GM12891 (cell line): ENCODE measurements around the gene UTP14C.

Experiments
- DNase-seq: peaks from one replicate; pipeline ENCODE4 v3.0.0; 2011; ENCODE audit warnings: low spot score; ENCODE audit not compliant: insufficient read length
- FAIRE-seq: peaks from 2 replicates; lab custom pipeline; 2011; peaks lifted over from hg19 to GRCh38; lab: Jason Lieb, UNC
- PAX5 ChIP-seq: IDR thresholded peaks from 2 replicates; pipeline ENCODE4 v1.6.1; 2011; ENCODE audit warnings: low read length, moderate library complexity, mild to moderate bottlenecking; ENCODE audit not compliant: insufficient read depth, severe bottlenecking
- POLR2A ChIP-seq: IDR thresholded peaks from 2 replicates; pipeline ENCODE4 v1.6.1; 2011; ENCODE audit warnings: low read depth, low read length, control low read depth
- POLR2AphosphoS5 ChIP-seq: IDR thresholded peaks from 2 replicates; pipeline ENCODE4 v1.6.1; 2011; ENCODE audit warnings: low read depth, low read length, control low read depth
- POU2F2 ChIP-seq: IDR thresholded peaks from 2 replicates; pipeline ENCODE4 v1.6.1; 2011; ENCODE audit warnings: low read depth, mild to moderate bottlenecking, control low read depth, low read length, moderate library complexity
- SPI1 ChIP-seq: IDR thresholded peaks from 2 replicates; pipeline ENCODE4 v1.6.1; 2011; ENCODE audit warnings: low read depth, low read length, control low read depth
- TAF1 ChIP-seq: IDR thresholded peaks from 2 replicates; pipeline ENCODE4 v1.6.1; 2011; ENCODE audit warnings: low read depth, low read length, control low read depth

The UTP14C gene

DNA sequence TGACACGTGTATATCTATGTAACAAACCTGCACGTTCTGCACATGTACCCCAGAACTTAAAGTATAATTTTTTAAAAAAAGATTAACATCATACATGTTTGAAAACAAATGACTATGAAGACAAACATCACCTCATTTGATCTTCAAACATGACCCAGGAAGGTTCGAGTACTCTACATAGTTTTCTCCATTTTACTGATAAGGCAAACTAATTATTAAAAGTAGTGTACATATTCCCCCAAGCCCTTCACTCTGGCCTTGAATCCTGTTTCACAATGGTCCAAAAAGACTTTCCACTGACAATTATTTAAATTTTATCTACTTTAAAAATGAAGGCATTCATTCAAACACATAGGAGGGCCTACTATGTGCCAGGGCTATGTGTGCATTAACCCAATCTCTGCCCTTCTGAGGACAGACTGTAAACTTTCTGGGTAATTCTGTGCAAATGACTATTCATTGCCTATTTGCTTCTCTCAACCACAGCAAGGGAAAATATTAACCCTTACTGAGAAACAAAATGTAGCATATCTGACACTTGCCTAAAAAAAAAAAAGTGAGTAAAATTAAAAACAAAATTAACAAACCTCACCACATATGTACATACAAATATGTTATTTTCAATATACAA is 35.4 kb upstream of the UTP14C start:
- no peak for FAIRE-seq
- TF ChIP-seq POU2F2 (no peak), POLR2AphosphoS5 (no peak), POLR2A (no peak), PAX5 (no peak), TAF1 (no peak), SPI1 (no peak)
- no peak for DNase-seq

DNA sequence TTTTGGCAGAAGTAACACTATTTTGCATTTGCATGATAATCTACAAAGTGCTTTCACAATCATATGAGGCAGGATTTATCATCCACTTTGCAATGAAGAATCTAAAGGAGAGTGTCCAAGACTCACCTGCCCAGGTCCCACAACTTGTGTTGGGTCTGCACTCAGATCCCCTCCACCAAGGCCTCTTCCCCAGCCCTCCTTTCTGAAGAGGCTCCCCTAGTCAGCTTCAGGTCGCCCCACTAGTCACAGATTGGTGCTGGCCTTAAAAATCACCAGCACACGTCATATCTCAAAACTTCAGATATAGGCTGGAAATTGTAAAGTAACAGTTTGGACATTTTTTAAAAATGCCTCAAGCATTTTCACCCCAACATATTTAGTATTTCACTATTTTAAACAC is 30.8 kb upstream of the UTP14C start:
- FAIRE-seq: no peak
- TF ChIP-seq POLR2A (no peak), TAF1 (no peak), POLR2AphosphoS5 (no peak), POU2F2 (no peak), PAX5 (no peak), SPI1 (no peak)

DNA sequence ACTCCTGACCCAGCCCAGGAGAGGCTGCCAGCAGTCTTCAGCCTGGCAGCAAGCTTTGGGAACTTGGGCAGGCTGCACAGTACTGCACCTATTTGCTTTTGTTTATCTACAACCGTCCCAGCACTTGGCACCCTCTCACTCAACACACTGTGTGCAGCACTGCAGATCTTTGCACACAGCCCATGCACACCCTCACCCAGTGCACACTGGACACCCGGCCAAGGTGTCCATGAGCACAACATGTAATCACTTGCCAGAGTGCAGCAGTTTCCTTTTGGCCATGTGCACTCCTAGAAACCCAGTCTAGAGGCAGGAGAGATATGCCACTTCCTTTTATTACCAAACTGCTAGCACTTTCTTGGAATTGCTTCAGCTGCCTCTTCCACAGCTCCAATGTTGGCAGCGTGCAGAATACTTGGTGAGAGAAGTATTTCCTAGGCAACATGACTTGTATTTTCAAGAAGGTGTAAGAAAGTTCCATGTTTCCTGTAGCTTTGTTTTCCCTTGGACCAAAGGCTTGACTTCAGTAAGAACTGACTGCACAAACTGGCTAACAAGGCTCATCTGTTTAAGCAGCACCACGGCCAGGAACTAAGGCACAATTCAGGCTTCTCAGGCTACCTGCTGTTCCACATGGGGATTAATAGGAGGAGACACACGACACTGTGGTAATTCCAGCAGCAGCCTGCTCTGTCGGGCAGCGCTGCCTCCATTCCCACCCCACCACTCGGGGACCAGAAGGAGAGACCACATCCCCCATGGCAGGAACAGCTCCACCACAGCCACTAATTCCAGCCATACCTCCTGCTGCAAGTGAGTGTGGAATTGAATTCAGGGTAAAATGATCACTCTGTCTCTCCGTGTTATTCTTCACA is 28.6 kb upstream of the UTP14C start:
- DNase-seq: no peak

More for the DNA sequence above, 30.8 kb upstream of the UTP14C start:
- DNase-seq: no peak

DNA sequence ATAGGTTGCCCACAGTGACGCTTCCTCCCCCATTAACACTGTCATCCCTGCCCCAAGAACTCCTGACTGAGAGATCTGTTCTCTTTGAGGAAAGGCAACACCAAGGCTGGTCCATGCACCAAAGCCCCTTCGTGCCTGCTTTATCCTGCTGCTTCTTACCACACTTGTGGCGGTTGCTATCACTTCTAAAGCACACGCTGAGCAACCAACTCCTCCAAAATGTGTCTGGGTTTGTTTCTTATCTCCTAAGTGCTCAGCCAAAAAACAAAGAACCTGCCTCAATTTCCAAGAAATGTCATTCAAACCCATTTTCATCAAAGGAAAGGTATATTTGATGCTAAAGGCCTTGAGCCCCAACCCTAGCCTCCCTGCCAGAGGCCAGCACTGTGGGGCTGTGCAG is 27.9 kb upstream of the UTP14C start:
- FAIRE-seq: no peak
- DNase-seq: no peak
- TF ChIP-seq PAX5 (no peak), POLR2A (no peak), POLR2AphosphoS5 (no peak), TAF1 (no peak), SPI1 (no peak), POU2F2 (no peak)

More for the DNA sequence above, 28.6 kb upstream of the UTP14C start:
- no peak for FAIRE-seq
- TF ChIP-seq POLR2A: no peak
- no peak for TF ChIP-seq PAX5
- TF ChIP-seq POU2F2: no peak
- TF ChIP-seq TAF1: no peak
- no peak for TF ChIP-seq POLR2AphosphoS5
- no peak for TF ChIP-seq SPI1

DNA sequence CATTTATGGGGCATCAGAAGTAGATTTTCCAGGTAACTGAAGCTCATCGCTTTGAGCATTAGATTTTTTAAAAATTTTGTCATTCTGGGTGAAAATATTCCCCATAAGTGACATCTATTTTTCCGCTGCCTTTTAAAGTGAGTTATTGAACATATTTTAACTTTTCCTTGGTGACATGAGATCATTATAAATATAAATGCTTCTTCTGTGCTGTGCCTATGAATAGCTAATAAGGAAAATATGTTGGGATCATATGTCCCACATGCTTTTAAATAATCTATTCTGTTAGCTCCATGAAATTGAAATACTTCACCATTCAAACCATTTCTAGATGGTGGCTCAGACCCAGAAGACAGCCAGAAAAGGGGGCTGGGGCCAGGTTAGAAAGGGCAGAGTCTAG is 27.3 kb upstream of the UTP14C start:
- FAIRE-seq (no peak), DNase-seq (no peak)
- TF ChIP-seq PAX5 (no peak), POLR2AphosphoS5 (no peak)

DNA sequence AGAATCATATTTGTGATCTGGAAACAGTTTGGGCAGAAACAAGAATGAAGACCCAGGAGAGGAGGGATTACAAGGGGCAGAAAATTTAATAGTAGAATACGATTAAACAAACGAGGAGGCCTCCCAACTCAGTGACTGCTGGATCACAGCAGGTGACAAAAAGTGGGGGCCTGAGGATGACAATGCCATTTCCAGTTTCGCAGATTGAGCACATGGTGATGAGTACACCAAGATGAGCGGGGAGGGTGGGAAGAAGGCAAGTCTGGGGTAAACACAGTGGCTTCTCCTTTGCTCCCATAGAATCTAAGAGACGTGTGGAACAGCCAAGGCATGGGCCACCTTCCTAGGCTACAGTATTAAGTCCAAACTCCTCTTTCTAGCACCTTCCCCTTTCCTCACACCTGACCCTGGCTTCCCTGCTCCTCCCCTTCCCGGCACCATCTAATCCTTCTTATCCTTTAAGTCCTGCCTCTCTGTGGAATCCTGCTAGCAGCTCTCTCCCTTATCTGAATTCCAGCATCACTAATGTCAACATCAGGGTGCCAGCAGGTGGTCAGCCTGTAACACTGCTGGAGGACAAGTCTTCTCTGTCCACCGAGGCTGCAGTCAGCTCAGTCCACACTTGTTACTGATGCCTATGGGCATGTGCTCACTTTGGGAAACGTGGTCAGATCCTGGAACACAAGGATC is 26.7 kb upstream of the UTP14C start:
- DNase-seq: no peak
- no peak for FAIRE-seq

DNA sequence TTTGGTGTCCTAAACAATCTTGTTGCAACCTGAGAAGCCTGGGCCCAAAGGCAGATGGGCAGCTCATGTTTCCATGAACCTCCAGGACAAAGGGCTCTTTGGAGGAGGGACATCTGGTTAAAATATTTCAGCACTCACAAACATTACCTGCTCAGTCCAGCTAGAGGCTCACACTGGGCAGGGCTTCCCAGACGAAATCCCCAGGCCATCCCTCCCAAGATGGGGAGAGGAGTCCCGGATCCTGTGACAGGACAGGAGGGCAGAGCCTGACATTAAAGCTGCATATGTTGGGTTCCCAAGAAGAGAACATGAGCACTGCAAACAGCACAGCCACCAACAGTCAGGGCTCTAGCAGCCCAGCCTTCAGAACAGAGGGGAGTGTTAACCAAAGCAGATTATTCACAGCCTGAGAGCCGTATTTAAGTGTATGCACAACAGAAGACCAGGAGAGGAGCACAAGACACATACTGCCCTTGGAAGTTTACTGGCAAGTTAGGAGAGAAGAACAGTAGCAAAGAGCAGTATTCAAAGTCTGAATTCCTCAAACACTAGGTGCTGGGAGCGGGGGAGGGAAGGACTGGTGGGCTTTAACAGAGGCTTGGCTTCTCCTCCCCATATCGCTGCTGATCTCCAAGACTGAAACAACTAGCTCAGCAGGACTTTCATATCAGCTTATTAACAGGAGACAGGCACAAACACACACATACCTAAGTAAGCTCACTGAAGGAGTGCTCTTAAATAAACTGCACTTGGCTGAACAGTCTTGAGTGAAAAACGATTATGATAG is 25.6 kb upstream of the UTP14C start:
- TF ChIP-seq PAX5 (no peak), POLR2A (no peak), POU2F2 (no peak), SPI1 (no peak), POLR2AphosphoS5 (no peak), TAF1 (no peak)
- no peak for FAIRE-seq
- no peak for DNase-seq

More for the DNA sequence above, 26.7 kb upstream of the UTP14C start:
- TF ChIP-seq POLR2AphosphoS5: no peak
- no peak for TF ChIP-seq TAF1
- no peak for TF ChIP-seq SPI1
- no peak for TF ChIP-seq POLR2A
- no peak for TF ChIP-seq POU2F2
- TF ChIP-seq PAX5: no peak

DNA sequence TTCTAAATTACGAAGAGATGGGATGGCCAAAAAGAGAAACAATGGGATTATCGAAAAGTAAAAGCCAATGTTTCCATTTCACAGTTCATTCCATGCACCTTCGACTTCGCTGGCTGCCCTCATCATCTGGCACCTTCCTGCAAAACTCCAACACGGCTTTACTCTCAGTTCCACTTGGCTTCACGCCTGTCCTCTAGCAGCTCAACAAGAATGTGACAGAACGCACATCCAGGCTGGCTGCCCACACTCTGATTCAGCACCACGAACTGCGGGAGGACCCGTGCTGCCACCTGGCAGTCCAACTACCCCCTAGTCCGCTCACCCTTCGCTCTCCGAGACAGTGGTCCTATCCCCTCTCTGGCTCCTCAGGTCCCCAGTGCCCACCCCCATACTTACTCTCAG is 25.0 kb upstream of the UTP14C start:
- no peak for FAIRE-seq
- TF ChIP-seq PAX5 (no peak), POU2F2 (no peak), POLR2A (no peak), TAF1 (no peak), SPI1 (no peak), POLR2AphosphoS5 (no peak)

DNA sequence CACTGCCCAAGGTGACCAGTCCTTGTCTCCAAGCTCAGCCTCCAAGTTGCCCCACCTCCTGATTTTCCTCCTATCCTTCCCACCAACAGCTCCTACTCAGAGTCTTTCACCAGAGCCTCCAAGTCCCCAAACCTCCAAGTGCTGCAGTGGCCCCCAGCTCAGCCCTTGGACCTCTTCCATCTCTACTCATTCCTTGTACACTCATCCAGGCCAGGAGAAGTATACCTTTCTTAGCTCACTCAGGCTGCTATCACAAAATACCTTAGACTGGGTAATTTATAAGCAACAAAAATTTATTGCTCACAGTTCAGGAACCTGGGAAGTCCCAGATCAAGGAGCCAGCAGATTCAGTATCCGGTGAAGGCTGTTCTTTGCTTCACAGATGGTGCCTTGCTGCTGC is 24.6 kb upstream of the UTP14C start:
- no peak for TF ChIP-seq POLR2AphosphoS5
- TF ChIP-seq POU2F2: no peak
- TF ChIP-seq PAX5: no peak
- TF ChIP-seq SPI1: no peak
- no peak for TF ChIP-seq TAF1
- no peak for FAIRE-seq
- DNase-seq: no peak

More for the DNA sequence above, 25.0 kb upstream of the UTP14C start:
- DNase-seq: no peak
